ENCODE results near the gene MCF2L2. TPM values are rescaled to one million over a fixed set of nuclear protein-coding genes. Genes with fewer than 3 reads are reported as not detected.

The MCF2L2 gene
- total RNA-seq, 2 donors from 2014 or later, result 0.25 to 1.4 TPM

DNA sequence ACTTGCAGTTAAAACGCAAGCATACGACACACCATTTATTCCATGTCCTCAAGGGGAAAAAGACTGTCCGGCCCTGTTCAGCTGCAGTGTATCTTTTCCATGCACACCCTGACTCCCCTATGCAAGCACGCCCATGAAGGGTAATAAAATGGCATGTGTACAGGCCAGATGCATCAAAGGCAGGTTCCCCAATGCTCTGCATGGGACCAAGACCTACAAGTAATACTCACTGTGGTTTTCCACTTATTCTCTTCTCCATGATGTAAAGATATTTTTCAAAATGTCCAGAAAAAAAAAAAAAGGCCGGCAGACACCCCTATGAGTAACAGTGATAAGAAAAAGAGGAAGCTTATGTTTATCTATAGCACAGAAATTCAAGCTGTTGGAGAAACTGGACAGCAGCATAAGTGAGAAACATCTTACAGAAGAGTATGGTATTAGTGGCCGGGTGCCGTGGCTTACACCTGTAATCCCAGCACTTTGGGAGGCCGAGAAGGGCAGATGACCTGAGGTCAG, 70.8 kb downstream of the MCF2L2 start:
- TF ChIP-seq, protein P1, sequence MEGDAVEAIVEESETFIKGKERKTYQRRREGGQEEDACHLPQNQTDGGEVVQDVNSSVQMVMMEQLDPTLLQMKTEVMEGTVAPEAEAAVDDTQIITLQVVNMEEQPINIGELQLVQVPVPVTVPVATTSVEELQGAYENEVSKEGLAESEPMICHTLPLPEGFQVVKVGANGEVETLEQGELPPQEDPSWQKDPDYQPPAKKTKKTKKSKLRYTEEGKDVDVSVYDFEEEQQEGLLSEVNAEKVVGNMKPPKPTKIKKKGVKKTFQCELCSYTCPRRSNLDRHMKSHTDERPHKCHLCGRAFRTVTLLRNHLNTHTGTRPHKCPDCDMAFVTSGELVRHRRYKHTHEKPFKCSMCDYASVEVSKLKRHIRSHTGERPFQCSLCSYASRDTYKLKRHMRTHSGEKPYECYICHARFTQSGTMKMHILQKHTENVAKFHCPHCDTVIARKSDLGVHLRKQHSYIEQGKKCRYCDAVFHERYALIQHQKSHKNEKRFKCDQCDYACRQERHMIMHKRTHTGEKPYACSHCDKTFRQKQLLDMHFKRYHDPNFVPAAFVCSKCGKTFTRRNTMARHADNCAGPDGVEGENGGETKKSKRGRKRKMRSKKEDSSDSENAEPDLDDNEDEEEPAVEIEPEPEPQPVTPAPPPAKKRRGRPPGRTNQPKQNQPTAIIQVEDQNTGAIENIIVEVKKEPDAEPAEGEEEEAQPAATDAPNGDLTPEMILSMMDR (IDR thresholded peaks at IDR 0.05), result no peak
- Histone ChIP-seq H3K4me3 (no peak overlapping the region), H3K36me3 (no peaks in the 10 kb centered on the region), H3K4me1 (no peaks in the 10 kb centered on the region), H3K27me3 (no peaks in the 10 kb centered on the region), H3K27ac (no peak overlapping the region), H3K9me3 (no peaks in the 10 kb centered on the region), H3K9ac (ENCODE audit: low read depth in 2 of 2, low read length in 2 of 2) (no peak overlapping the region)
- intact Hi-C loops (cut with DNase I), result no loop called here
- no peak for DNase-seq

- Histone ChIP-seq H3K4me3 (no peak overlapping the region), H3K27ac (no peak overlapping the region), H3K27me3 (no peaks in the 10 kb centered on the region), H3K9me3 (no peaks in the 10 kb centered on the region), H3K36me3 (no peaks in the 10 kb centered on the region), H3K4me1 (no peaks in the 10 kb centered on the region), H3K9ac (ENCODE audit: low read depth in 2 of 2, low read length in 2 of 2) (no peak overlapping the region)
- intact Hi-C loops (cut with DNase I), result no loop called here
- DNase-seq, result no peak
- TF ChIP-seq, protein P1 (IDR thresholded peaks at IDR 0.05), result no peak
These were observed 71.5 kb downstream of the MCF2L2 start for GRCh38 chr3:183356920-183357319.

GRCh38 chr3:183354874-183355273, 73.5 kb downstream of the MCF2L2 start:
- intact Hi-C loops (cut with DNase I), result no loop called here
- TF ChIP-seq, protein P1 (IDR thresholded peaks at IDR 0.05), result no peak
- Histone ChIP-seq H3K36me3 (no peaks in the 10 kb centered on the region), H3K9me3 (no peaks in the 10 kb centered on the region), H3K4me1 (no peaks in the 10 kb centered on the region), H3K27ac (no peak overlapping the region), H3K27me3 (no peaks in the 10 kb centered on the region), H3K4me3 (no peak overlapping the region), H3K9ac (ENCODE audit: low read depth in 2 of 2, low read length in 2 of 2) (no peak overlapping the region)
- no peak for DNase-seq

GRCh38 chr3:183354325-183354831, 74.0 kb downstream of the MCF2L2 start:
- Histone ChIP-seq H3K36me3 (no peaks in the 10 kb centered on the region), H3K27me3 (no peaks in the 10 kb centered on the region), H3K4me3 (no peak overlapping the region), H3K9me3 (no peaks in the 10 kb centered on the region), H3K27ac (no peak overlapping the region), H3K9ac (ENCODE audit: low read depth in 2 of 2, low read length in 2 of 2) (no peak overlapping the region), H3K4me1 (no peaks in the 10 kb centered on the region)
- intact Hi-C loops (cut with DNase I), result no loop called here
- no peak for DNase-seq
- TF ChIP-seq, protein P1 (IDR thresholded peaks at IDR 0.05), result no peak

GRCh38 chr3:183353421-183353820, 75.0 kb downstream of the MCF2L2 start:
- intact Hi-C loops (cut with DNase I), result no loop called here
- Histone ChIP-seq H3K9me3 (no peaks in the 10 kb centered on the region), H3K9ac (ENCODE audit: low read depth in 2 of 2, low read length in 2 of 2) (no peak overlapping the region), H3K4me3 (no peak overlapping the region), H3K27me3 (no peaks in the 10 kb centered on the region), H3K27ac (no peak overlapping the region), H3K36me3 (no peaks in the 10 kb centered on the region), H3K4me1 (no peaks in the 10 kb centered on the region)
- TF ChIP-seq, protein P1 (IDR thresholded peaks at IDR 0.05), result no peak
- no peak for DNase-seq
